ENCODE results near the gene SLC38A9.
"Not testable (repeated sequence)": the region's sequence is repeated elsewhere in the genome, so short reads cannot be mapped to it uniquely, and the experiment has no call there.

The SLC38A9 gene, protein sequence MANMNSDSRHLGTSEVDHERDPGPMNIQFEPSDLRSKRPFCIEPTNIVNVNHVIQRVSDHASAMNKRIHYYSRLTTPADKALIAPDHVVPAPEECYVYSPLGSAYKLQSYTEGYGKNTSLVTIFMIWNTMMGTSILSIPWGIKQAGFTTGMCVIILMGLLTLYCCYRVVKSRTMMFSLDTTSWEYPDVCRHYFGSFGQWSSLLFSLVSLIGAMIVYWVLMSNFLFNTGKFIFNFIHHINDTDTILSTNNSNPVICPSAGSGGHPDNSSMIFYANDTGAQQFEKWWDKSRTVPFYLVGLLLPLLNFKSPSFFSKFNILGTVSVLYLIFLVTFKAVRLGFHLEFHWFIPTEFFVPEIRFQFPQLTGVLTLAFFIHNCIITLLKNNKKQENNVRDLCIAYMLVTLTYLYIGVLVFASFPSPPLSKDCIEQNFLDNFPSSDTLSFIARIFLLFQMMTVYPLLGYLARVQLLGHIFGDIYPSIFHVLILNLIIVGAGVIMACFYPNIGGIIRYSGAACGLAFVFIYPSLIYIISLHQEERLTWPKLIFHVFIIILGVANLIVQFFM

DNA sequence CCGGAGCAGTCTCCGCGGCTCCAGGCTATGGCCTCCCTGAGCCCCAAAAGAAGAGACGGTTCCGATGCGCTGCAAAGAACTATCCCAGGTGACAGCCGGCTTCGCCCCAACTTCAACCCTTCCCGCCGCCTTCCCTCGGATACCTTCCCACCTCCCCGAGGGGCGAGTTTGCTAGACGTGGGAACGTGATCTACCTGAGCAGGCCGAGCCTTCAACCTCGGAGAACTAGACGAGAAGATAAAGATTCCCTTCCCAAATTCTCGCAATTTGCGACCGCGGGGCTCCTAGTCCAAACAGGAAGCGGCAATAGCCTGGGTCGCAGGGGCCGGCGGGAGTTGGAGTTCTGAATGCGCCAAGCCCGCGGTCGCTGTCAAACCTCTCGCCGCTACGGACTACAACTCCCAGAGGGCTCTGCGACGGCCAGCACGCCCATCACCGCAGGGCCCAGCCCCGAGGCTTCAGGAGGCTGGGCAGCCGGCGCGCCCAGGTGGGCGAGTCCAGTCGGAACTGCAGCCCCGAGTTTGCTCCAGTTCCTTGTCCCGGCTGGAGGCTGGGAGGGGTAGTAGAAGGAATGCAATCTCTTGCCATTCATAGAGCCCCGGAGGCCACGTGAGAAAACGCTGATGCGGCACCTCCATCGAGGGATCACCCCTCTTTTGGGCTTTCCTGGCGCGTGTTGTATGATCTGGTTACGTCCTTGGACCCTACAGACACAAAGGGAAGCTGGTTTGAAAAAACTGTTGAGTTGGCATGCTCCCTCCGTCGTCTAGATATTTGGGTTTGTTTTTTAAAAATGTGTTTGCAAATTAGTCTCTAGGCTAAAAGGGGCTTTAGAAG lies at the start of gene SLC38A9:
SLC38A9 (minus strand) TSS at position 302 of the 837 bp plus-strand sequence. CDS start 14,366 bp downstream, outside the sequence.
- DNase-seq (ENCODE audit: low read depth), result peak; percentile 84

DNA sequence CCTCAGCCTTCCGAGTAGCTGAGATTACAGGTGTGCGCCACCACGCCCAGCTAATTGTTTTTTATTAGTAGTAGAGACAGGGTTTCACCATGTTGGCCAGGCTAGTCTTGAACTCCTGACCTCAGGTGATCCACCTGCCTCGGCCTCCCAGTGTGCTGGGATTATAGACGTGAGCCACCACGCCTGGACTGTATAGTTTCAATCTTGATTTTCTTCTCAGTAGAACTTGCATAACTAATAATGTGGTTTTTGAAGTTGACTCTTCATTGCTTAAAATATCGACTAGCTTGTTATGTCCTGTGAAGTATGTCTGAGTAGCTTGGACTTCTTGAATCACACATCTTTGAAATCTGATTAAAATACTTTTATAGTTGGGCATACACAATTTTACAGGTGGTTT lies 49.6 kb upstream of the SLC38A9 start:
- not testable (repeated sequence) for DNase-seq (ENCODE audit: low read depth)

DNA sequence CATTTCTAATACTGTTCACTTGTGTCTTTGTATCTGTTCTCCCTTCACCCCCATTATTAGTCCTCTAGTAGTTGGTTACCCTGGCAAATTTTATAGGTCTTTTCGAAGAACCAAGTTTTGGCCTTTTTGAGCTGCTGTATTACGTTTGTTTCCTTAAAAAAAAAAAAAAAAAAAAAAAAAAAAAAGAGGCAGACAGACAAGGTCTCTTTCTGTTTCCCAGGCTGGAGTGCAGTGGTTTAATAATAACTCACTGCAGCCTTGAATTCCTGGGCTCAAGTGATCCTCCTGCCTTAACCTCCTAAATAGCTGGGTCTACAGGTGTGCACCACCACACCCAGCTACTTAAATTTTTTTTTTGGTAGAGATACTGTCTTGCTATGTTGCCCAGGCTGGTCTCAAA lies 46.6 kb upstream of the SLC38A9 start:
- DNase-seq (ENCODE audit: low read depth), result no peak

DNA sequence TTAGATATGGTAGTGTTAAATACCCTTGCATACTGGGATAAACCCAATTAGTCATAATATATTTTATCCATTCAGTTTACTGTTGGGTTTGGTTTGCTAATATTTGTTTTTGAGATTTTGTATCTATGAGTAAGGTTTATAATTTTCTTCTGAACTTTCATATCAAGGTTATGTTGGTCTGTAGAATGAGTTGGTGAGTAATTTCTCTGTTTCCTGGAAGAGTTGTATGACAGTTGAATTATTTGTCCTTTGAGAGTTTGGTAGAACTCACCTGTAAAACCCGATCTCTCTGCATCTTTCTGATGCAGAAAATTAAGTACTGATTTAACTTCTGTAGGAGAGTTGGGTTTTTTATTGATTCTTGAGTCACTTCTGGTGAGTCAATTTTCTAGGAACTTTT lies 46.1 kb upstream of the SLC38A9 start:
- DNase-seq (ENCODE audit: low read depth), result no peak

DNA sequence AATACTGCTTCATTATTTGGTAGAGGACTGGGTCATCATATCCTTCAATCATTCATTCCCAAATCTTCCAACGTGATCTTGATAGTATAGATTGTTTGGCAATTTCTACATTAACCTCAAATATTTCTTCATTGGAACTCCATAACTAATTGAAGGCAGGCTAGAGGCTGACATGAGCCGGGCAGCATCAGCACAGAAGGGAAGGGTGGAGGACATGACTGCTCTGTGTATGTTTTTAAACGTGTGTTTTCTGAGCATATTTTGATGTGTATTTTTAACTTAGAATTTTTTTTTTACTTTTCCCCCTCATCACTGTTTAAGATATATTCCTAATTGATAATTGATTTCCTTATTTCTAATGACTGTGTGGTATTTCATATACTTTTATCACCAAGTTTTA lies 38.4 kb upstream of the SLC38A9 start:
- no peak for DNase-seq (ENCODE audit: low read depth)

DNA sequence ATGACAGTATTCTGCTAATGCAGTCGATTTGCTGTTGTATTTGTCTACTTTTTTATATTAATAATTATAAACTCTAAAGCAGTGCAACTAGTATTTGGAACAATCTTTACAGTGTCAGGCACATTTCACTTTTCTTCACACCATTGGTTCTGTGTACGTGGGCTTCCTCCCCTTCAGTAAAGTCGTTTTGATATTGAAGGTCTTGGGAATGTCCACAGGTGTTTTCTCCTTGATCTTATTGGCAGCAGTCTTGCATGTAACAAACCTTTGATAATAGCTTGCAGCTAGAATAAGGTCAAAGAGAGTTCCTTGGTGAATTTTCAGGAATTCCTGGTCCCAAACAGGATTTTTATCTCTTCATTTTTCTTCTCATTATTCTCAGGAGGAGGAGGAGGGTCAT lies 37.9 kb upstream of the SLC38A9 start:
- DNase-seq (ENCODE audit: low read depth), result no peak

DNA sequence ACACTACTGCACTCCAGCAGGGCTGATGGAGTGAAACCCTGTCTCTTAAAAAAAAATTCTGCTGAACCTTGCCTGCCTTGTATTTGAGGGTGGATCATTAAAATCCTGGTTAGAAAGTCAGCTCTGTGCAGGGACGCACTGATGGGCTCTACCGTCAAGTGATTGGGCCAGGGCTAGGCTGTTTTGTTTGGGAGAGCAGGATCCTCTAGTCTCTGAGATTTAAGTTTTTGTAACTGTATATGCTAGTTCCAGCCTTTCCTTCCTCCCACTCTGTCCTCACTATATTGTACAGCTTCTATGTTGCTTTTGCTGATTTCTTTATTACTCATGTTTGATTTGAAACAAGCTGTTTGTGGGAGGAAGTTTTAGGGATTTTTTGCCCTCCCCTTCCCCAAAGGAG lies 37.3 kb upstream of the SLC38A9 start:
- DNase-seq (ENCODE audit: low read depth), result no peak

DNA sequence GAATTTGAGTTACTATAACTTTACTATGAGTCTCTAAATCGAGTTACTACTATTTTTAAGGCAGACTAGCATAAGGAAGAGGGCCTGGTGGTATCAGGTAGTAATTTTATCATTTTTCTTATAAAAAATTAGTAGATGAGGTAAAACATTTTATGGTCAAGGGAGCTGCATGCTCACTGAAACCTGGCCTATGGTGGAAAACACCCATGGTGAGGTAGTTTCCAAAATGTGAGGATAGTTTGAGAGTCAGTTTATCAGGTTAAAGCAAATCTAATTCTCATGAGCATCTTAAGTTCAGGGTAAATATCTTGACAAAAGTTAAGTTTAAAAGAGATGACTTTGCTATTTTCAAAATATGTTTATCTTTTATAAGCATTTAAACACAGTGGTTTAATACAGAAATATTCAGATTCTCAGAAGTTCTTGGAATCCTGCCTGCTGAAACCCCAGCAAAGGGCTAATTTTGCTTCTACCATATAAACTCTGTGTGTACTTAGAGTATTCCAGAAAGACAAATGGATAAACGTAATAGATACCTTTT lies 35.7 kb upstream of the SLC38A9 start:
- no peak for DNase-seq (ENCODE audit: low read depth)

DNA sequence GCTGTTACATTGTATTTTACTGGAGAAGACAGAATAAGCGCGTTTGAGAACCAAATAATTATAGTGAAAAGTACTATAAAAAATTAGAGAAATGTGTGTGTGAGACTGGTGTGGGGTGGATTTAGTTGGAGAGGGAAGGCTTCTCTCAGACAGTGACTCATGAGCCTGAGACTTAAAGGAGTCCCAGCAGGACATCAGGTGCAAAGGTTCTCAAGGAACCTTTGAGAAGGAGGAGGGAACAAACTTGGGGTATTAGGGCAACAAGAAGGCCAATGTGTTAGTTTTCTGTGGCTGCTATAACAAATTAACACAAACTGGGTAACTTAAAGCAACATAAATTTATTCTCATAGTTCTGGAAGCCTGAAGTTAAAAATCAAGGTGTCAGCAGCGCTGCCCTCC lies 30.7 kb upstream of the SLC38A9 start:
- DNase-seq (ENCODE audit: low read depth), result no peak

DNA sequence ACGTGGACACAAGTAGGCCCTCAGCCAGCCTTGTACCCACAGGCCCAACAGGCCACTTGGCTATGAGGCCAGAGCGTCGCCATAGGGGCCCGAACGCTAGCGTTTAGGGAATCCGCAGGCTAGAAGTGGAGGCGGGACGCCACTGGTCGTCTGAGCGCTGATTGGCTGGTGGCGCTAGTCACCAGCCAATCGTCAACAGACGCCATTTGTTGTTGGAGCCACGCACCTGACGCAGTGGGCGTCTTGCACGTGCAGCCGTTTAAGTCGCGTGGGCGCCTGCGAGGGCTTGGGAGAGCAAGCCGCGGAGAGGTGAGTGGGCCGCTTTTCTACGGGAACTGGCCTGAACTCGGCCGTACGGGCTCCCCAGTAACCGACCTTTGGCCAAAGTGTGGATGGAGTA lies 25.7 kb upstream of the SLC38A9 start, which contains the start of gene DDX4:
DDX4 (plus strand) TSS at position 269 of the 400 bp plus-strand sequence. CDS start 903 bp downstream, outside the sequence.
- DNase-seq (ENCODE audit: low read depth), result no peak

DNA sequence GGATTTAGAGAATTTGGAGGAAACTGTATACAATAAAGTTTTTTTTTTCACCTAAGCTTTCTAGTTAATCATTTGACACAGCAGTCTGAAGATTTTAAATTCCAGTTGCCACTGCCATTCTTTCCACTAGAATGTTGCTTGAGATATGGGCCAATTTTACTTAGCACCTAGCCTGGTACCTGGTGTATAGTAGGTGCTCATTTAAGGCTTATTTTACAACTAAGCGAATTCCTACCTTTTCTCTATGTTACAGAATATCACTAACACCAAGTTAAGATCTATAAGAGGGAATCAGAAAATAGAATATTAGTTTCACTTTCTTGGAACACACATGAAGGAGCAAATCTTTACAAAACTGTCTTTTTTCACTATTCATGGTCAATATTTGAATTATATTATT lies 22.5 kb upstream of the SLC38A9 start:
- DNase-seq (ENCODE audit: low read depth), result no peak

DNA sequence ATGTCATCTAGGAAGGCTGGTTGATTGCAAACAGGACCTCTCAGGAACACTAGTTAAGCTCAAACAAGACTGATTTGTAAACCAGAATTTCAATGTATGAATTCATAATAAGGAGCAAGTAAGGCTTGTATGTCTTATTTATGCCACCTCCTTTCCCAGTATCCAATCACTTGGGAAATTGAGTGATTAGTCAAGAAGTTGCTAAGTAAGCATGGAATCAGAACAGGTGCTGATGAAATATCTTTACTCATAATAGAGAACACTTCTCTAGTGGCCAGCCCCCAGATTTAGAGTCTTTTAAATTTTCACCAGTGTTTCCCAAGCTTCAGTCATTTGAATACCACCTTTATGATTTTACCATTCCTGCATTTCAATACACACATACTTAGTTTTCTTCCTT lies 20.5 kb upstream of the SLC38A9 start:
- no peak for DNase-seq (ENCODE audit: low read depth)

DNA sequence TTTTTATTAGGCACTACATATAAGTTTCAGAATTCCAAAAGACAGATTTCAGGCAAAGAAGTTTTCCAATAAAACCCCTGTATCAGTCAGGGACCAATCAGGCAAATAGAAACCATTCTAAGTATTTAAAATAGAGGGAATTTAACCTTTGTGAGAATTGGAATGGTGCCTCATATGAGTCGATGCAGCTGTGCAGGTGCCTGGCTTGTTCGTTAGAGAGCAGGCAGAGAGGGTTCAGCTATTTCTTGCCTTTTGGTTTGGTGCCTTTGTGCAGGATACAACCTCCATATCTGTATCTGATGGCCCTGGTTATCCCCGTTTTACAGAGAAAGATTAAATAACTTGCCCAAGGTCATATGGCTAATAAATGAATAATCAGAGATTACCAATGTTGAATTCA lies 19.7 kb upstream of the SLC38A9 start:
- no peak for DNase-seq (ENCODE audit: low read depth)

DNA sequence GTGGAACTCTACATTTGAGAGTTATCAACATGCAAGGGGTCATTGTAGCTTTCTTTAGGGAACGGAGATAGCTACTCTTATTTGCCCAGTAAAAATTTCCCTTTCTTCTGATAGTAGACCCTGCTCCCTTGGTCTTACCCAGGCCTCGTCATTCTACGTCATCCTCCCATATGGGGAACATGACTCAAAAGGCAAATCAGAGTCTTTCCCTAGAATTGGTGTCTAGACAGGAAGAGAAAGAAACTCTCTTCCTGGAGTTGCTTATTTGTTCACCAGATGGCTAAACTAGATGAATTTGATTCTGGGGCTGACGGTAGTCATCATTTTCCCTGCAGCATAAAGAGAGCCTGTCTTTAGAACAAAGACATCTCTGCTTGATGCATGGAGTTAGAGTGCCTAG lies 12.2 kb upstream of the SLC38A9 start:
- no peak for DNase-seq (ENCODE audit: low read depth)

DNA sequence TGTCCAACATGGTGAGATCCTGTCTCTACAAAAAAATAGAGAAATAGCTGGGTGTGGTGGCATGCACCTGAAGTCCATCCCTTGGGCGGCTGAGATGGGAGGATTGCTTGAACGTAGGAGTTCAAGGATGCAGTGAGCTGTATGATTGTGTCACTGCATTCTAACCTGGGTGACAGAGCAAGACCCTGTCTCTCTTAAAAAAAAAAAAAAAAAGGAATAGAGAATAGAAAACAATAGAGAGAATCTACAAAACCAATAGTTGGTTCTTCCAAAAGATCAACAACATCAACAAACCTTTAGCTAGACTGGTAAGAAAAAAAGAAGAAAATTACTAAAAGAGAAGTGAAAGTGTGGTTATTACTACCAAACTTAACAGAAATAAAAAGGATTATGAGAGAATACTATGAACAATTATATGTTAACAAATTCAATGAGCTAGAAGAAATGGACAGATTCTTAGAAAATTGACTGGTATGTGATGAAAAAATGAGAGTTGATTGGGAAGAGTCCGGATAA lies 8.1 kb upstream of the SLC38A9 start:
- no peak for DNase-seq (ENCODE audit: low read depth)

DNA sequence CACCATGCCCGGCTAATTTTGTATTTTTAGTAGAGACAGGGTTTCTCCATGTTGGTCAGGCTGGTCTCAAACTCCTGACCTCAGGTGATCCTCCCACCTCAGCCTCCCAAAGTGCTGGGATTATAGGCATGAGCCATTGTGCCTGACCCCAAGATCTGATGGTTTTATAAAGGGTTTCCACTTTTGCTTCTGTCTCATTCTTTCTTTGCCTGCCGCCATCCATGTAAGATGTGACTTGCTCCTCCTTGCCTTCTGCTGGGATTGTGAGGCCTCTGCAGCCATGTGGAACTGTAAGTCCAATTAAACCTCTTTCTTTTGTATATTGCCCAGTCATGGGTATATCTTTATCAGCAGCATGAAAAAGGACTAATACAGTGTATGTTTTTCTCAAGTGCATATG lies 6.9 kb upstream of the SLC38A9 start:
- not testable (repeated sequence) for DNase-seq (ENCODE audit: low read depth)

DNA sequence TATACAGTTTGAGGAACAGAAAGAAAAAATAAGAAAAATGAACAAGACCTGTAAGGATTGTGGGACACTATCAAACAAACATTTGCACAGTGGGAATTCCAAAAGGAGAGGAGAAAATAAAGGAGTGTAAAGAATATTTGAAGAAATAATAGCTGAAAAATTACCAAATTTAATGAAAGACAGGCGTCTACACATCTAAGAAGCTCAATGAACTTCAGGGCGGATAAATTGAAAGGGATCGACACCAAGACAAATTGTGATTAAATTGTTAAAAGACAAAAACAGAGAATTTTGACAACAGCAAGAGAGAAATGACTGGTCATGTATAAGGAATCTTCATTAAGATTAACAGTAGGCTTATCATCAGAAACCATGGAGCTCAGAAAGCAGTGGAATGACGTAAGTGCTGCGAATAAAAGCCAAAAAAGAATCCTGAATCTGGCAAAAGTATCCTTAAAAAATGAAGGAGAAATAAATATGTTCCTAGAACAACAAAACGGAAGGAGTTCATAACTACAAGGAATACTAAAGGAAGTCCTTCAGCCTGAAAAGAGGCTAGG lies 3.5 kb upstream of the SLC38A9 start:
- no peak for DNase-seq (ENCODE audit: low read depth)

DNA sequence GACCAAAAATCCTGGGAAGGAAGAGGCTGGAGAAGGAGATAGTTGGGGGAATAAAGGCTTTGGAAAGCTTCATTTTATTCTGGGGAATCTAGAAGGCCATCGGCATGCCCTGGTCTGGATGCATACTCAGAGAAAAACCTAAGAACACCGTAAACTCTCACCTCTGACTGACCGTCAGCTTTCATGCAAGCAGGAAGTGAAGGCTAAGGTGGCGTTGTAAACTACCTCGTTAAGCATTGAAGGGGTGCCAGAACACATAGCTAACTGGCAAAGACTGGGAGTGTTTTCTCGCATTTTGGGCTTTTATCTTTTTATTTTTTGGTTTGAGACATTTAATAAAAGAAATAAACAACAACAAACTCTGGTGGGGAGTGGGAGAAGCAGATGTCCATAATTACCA lies 2.6 kb upstream of the SLC38A9 start:
- DNase-seq (ENCODE audit: low read depth), result no peak

DNA sequence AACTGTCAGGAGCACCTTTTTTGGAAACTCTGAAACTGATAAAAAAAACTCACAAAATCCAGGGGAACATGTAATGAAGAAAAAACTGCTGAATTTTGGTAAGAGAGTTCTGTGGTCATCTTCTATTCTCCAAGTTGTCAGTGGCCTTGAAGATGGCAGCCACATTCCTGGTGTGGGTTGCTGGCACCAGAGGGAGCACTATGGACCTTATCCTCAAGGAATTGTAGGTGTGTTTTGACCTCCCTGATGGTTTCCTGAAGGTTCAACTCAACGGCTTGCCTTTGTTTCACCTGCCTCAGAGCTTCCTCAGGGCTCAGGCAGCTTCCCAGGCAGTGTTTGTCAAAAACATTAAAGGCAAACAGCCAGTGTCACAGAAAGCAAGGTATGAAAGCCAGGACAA lies 2.2 kb upstream of the SLC38A9 start:
- DNase-seq (ENCODE audit: low read depth), result no peak

DNA sequence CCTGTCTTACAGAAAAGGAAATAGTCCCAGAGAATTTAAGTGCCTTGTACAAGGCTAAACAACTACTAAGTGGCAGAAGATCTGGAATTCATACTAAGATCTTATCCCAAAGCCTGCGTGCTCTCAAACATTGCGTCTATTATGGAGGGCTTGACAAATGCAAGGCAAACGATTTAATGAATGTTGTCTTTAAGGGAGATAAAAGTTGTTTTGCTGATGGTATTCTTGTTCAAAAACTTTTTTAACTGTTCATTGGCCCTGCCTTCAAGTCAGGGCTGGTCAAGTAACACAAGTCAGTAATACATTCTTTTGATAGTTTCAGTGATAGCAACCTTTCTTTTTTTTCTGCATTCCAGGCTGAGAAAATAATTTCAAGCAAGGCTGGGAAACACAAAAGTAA lies 1.7 kb upstream of the SLC38A9 start:
- DNase-seq (ENCODE audit: low read depth), result no peak

DNA sequence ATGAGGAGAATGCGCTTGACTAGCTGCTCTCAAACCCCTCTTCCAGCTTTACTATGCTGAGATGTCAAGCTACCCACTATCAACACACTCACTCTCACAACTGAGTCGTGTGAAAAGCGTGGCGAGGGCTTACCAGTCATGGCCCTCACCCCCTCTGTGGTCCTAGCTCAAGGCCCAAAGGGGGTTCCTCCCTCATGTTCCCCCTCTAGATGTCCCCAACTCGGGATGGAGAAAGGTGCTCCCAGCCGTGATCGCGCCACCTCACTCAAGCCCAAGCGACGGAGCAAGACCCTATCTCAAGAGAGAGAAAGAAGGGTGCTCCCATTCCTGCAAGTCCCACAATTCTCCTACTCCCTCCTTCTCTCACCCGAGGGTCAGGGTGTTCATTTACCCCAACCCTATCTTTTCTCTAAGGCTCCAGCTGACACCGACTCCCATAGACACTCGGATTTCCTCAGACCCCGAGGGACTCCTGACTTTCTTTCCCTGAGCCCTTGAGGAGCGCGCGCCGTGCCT lies 559 bp downstream of the SLC38A9 start:
- no peak for DNase-seq (ENCODE audit: low read depth)

DNA sequence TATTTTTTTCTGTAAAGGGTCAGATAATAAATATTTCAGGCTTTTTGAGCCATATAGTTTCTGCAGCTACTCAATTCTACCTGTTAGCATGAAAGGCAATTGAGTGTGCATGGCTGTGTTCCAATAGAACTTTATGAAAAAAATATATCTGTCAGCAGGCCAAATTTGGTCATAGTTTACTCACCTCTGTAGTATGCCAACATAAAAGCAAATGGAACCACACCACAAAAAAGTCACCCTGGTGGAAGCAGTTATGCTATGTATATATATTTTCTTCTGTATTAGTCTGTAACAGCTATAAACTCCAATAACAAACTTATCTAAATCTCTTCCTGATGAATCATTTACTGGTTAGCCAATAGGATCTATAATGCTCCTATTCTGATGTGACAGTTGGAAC lies 3.4 kb downstream of the SLC38A9 start:
- DNase-seq (ENCODE audit: low read depth), result no peak

Measured in activated T-cell treated with anti-CD3 and anti-CD28 coated beads for 1 hour (primary cell).